ENCODE results near the gene LMX1A. TPM values are rescaled to one million over a fixed set of nuclear protein-coding genes. Genes with fewer than 3 reads are reported as not detected.

LMX1A gene
- total and polyA plus RNA-seq, 2 of the 13 experiments (the other 11 are each of a cell fraction or from before 2014, with no cell fraction given), result 0.07 TPM; not detected in 1

GRCh38 chr1:165240492-165240891, 116.0 kb downstream of the LMX1A start (continued):
- no peak for TF ChIP-seq BCL3 (CRISPR knock-in tag; IDR thresholded peaks at IDR 0.05)
- no peak for TF ChIP-seq PHF21A (CRISPR knock-in tag; IDR thresholded peaks at IDR 0.05)
- TF ChIP-seq GABPA (IDR thresholded peaks at IDR 0.05; ENCODE audit: low read depth, low read length), result no peak
- TF ChIP-seq GABPA (CRISPR knock-in tag; IDR thresholded peaks at IDR 0.05; ENCODE audit: low read depth), result no peak
- no peak for TF ChIP-seq PHB2 (IDR thresholded peaks at IDR 0.05; ENCODE audit: partially characterized antibody)

GRCh38 chr1:165239873-165240272, 116.6 kb downstream of the LMX1A start:
- no peak for FAIRE-seq
- intact Hi-C loops (cut with micrococcal nuclease; ENCODE audit: unreplicated experiment) (no loop called here), in situ Hi-C loops (cut with HindIII; ENCODE audit: extremely low pct_ligation_motif_present, low pct_unique_long_range_greater_than_20kb) (no loop called here)
- no TSS peak for BruUV-seq (replicated peaks)
- H3K4me2 ChIP-seq (ENCODE audit: low read depth, low read length), result no peak overlapping the region
- WGBS (ENCODE audit: low lambda C conversion rate), result 40% methylated on average over 2 of the region's 2 CpGs
- ChIA-PET CTCF (ENCODE audit: low intra/inter-chr PET ratio, low total read pairs) (no interaction called here), POLR2A (no interaction called here)
- H3K36me3 ChIP-seq (replicated peaks in 1 of 2; ENCODE audit: control insufficient read depth in 1 of 2, insufficient read depth in 2 of 2, low read length in 2 of 2), result no peaks in the 10 kb centered on the region
- no peaks in the 10 kb centered on the region for H3K9me3 ChIP-seq (ENCODE audit: low read length)
- no peak overlapping the region for H2AFZ ChIP-seq (ENCODE audit: low read length)
- no peak overlapping the region for H3K27ac ChIP-seq (ENCODE audit: extremely low read length, insufficient read depth, low read length)
- no peaks in the 10 kb centered on the region for H3K79me2 ChIP-seq (ENCODE audit: insufficient read depth, low read length)
- H4K20me1 ChIP-seq (ENCODE audit: insufficient read depth, low read length), result no peaks in the 10 kb centered on the region
- DNase-seq (ENCODE audit: low spot score), result no peak
- peaks cover 36% of the 10 kb centered on the region for H3K4me1 ChIP-seq (ENCODE audit: insufficient read depth, low read length)
- no peak for ATAC-seq
- H3K4me3 ChIP-seq (replicated peaks in 1 of 3; ENCODE audit: insufficient read depth in 1 of 3, low read depth in 2 of 3, low read length in 3 of 3), result no peak overlapping the region
- peaks cover 7 to 17% of the 10 kb centered on the region in 2 experiments; a peak in 4 of 5 replicates for H3K27me3 ChIP-seq (ENCODE audit: control insufficient read depth in 1 of 2, insufficient read depth in 2 of 2, low read length in 2 of 2)
- no peak overlapping the region for H3K9ac ChIP-seq (ENCODE audit: insufficient read depth, low read depth, low read length)
- TF ChIP-seq THYN1 (CRISPR knock-in tag; IDR thresholded peaks at IDR 0.05; ENCODE audit: borderline replicate concordance, low read depth) (no peak), FOSL1 (CRISPR knock-in tag; IDR thresholded peaks at IDR 0.05; ENCODE audit: borderline replicate concordance) (no peak), ZNF230 (CRISPR knock-in tag; IDR thresholded peaks at IDR 0.05) (no peak), KDM4B (CRISPR knock-in tag; IDR thresholded peaks at IDR 0.05) (no peak), SNAPC5 (CRISPR knock-in tag; IDR thresholded peaks at IDR 0.05; ENCODE audit: borderline replicate concordance) (no peak), ZNF281 (CRISPR knock-in tag; IDR thresholded peaks at IDR 0.05; ENCODE audit: borderline replicate concordance) (no peak), GTF3A (CRISPR knock-in tag; conservative IDR thresholded peaks at IDR 0.05) (no peak), USF2 (IDR thresholded peaks at IDR 0.05; ENCODE audit: low read depth, low read length) (no peak), USF2 (CRISPR knock-in tag; IDR thresholded peaks at IDR 0.05; ENCODE audit: borderline replicate concordance) (no peak), EZH2 (conservative IDR thresholded peaks at IDR 0.05; ENCODE audit: low read depth, low read length) (no peak), SP1 (IDR thresholded peaks at IDR 0.05) (no peak), SP1 (CRISPR knock-in tag; IDR thresholded peaks at IDR 0.05) (no peak)
